Measurements from ENCODE around the gene SEMA4B. TPM values are rescaled to one million over a fixed set of nuclear protein-coding genes. Genes with fewer than 3 reads are reported as not detected.
A peak's percentile ranks its signal among the peaks of the same experiment; 100 is the strongest.
"Not testable (repeated sequence)": the region's sequence is repeated elsewhere in the genome, so short reads cannot be mapped to it uniquely, and the experiment has no call there.

The SEMA4B gene
- total RNA-seq, 2 donors from 2014 or later = 8.9 to 19.1 TPM

DNA sequence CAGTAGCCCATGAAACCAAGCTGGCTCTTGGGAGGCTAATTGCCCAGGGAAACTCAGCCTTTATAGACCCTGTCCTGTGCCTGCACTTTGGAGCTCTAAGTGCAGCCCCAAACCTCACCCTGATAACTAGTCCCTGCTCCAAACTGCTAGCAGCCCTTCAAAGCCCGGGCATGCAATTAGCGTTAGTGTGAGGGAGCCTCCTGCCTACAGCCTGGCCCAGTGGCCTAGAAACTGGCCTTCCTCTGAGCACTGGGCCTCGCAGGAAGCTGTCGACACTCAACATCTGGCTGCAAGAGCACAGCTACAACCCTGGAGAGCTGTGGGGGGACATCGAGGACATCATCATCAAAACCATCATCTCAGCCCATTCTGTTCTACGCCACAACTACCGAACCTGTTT lies 56.6 kb downstream of the SEMA4B start:
- Mint-ChIP-seq H3K27ac (no peak overlapping the region), H3K9me3 (no peaks in the 10 kb centered on the region), H3K36me3 (no peaks in the 10 kb centered on the region)
- DNase-seq (ENCODE audit: low spot score in 2 of 2) = no peak
- no peak for ATAC-seq

DNA sequence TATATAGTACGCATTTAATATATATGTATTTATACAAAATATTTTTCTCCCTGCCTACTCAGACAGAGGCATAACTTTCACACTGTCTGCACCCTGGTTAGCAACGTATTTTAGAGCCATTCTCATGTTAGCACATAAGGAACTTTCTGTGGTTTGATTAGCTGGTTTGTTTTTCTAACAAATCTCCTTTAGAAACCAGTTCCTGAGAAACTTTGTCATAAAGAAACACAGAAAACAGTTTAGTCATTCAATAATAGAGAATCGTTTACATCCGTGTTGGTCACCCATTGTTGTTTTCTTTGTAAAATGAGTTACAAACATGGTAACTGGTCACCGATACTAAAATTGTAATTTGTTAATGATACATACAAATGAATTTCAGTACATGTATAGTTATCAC lies 58.4 kb downstream of the SEMA4B start:
- DNase-seq (ENCODE audit: low spot score in 2 of 2) (no peak), ATAC-seq (peak in 1 of 2 donors; percentile 73)
- Mint-ChIP-seq H3K9me3 (no peaks in the 10 kb centered on the region), H3K27ac (no peak overlapping the region), H3K36me3 (peaks cover 0 to 3% of the 10 kb centered on the region in 2 donors)

DNA sequence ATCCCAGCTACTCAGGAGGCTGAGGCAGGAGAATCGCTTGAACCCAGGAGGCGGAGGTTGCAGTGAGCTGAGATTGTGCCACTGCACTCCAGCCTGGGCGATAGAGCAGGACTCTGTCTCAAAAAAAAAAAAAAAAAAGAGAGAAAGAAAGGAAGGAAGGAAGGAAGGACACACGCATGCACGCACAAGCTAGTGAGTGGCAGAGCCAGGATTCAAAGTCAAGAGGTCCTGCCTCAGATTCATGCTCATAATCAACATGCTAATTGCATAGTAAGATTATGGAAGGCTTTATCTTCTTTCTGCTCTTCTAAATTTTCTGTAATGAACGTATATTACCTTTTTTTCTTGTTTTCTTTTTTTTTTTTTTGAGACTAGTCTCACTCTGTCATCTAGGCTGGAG lies 59.6 kb downstream of the SEMA4B start:
- ATAC-seq; H3K9me3 Mint-ChIP-seq; H3K27ac Mint-ChIP-seq; DNase-seq (ENCODE audit: low spot score in 2 of 2): not testable (repeated sequence)
- peaks cover 6 to 15% of the 10 kb centered on the region in 2 donors for H3K36me3 Mint-ChIP-seq

DNA sequence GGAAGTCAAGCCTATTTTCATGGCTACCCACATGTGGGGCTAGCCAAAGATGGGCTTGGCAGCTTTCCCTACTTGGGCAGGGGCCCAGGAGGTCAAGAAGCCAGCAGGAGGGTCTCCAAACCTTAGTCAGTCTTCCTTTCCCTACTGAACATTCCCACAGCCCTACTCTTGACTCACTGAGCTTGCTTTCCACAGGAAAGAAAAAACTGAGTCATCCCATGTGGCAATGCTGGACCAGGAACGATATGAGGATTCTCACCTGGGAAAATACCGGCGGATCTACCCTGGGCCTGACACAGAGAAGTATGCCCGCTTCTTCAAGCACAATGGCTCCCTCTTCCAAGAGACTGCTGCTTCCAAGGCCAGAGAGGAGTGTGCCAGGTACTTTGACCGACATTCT lies 60.7 kb downstream of the SEMA4B start:
- H3K36me3 Mint-ChIP-seq = peaks cover 6 to 26% of the 10 kb centered on the region in 2 donors
- no peak for ATAC-seq
- no peak for DNase-seq (ENCODE audit: low spot score in 2 of 2)
- H3K27ac Mint-ChIP-seq = no peak overlapping the region
- H3K9me3 Mint-ChIP-seq = no peaks in the 10 kb centered on the region

DNA sequence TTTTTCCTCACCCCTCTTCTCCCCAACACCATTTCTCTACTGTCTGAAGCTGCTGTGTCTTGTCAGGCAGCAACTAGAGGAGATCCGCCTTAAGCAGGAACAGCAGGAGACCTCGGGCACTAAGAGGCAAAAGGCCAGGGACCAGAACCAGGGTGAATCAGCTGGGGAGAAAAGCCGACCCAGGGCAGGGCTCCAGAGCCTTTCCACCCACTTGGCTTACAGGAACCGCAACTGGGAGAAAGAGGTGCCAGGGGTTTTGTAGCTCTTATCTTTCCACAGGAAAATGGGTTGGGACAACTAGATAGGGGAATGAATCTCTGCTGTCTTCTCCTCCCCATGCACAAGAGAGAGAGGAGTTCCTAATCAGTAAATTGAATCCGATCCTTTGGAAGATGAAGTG lies 61.3 kb downstream of the SEMA4B start:
- ATAC-seq = no peak

DNA sequence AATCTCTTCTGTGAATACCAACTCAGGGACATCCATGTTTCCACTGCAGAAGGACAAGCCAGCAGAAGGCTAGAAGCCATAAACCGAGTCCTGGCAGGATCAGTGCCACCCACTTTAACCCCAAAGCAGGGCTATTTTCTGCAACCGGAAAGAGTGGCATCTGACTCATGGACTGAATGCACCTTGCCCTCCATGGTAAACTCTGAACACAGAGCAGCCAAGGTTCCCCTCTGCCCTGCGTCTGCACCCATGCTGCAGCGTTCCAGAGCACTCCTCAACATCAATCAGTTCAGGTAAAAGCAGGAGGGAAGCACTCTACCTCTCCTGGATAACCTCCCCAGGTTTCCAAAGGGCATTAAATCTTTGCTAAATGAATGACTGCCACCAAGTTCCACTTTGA lies 63.5 kb downstream of the SEMA4B start:
- Mint-ChIP-seq H3K27ac (peak overlapping the region; percentile 96), H3K9me3 (no peaks in the 10 kb centered on the region), H3K36me3 (peaks cover 21 to 38% of the 10 kb centered on the region in 2 donors)
- ATAC-seq (peak in 1 of 2 donors; percentile 53), DNase-seq (ENCODE audit: low spot score in 2 of 2) (peak; percentile 14 to 58)

More for the DNA sequence above, 61.3 kb downstream of the SEMA4B start:
- Mint-ChIP-seq H3K36me3 (peaks cover 6 to 26% of the 10 kb centered on the region in 2 donors), H3K9me3 (no peaks in the 10 kb centered on the region), H3K27ac (no peak overlapping the region)
- DNase-seq (ENCODE audit: low spot score in 2 of 2) = no peak

DNA sequence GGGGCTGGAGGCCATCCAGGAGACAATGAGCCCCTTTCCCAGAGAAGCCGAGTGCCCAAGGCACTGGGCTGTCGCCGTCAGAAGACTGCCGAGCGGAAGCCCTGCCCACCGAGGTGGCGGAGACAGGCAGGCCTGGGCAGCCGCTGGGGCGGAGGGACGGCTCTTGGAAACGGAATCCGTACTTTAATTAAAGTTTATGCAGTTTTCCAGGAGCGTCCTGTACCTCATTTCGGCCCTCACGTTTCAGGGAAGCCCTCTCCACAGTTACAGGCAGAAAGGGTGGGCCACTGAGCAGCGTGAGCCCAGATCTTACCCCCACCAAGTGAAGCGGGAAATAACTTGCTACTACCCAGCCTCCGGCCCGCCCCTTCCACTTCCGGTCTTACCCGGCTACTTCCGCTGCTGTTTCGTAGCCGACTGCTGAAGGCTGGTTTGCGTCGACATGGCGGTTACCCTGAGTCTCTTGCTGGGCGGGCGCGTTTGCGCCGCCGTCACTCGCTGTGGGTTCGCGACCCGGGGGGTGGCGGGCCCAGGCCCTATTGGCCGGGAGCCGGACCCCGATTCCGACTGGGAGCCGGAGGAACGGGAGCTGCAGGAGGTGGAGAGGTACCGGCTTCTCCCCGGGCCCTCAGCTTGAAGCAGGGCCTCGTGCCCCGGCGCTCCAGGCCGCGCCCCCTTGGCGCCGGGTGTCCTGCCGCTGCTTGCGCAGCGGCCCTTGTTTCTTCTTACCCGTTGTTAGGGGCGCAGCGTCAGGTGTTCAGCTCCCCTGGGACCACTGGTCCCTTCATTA lies 64.3 kb downstream of the SEMA4B start, which contains the start of gene NGRN:
Gene NGRN (plus strand): TSS at position 402 of the 790 bp plus-strand sequence. CDS start 41 bp downstream, at position 443.
- peak within 1 kb of the TSS; percentile 96 for H3K27ac Mint-ChIP-seq
- DNase-seq (ENCODE audit: low spot score in 2 of 2) (peak; percentile 87 to 92), ATAC-seq (peak; percentile 93 to 94)
- peaks cover 22 to 46% of the 10 kb centered on the region in 2 donors for H3K36me3 Mint-ChIP-seq
- H3K9me3 Mint-ChIP-seq = no peaks in the 10 kb centered on the region

DNA sequence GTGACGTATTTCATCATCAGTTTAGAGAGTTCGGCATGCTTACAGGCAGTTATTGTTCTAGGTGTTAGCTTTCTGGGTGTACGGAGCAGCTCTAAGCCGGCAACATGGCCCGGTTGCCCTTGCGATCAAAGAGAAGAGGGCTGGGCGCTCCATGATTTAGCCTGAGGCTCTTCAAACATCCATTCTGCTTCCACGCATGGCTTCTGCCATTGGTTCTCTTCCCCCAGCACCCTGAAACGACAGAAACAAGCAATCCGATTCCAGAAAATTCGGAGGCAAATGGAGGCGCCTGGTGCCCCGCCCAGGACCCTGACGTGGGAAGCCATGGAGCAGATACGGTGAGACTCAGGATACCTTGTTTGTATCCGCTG lies 64.9 kb downstream of the SEMA4B start:
- DNase-seq (ENCODE audit: low spot score in 2 of 2) (peak in 1 of 2 donors; percentile 59), ATAC-seq (peak; percentile 44 to 46)
- H3K9me3 Mint-ChIP-seq = no peaks in the 10 kb centered on the region
- peak overlapping the region; percentile 96 for H3K27ac Mint-ChIP-seq
- peaks cover 23 to 48% of the 10 kb centered on the region in 2 donors for H3K36me3 Mint-ChIP-seq

DNA sequence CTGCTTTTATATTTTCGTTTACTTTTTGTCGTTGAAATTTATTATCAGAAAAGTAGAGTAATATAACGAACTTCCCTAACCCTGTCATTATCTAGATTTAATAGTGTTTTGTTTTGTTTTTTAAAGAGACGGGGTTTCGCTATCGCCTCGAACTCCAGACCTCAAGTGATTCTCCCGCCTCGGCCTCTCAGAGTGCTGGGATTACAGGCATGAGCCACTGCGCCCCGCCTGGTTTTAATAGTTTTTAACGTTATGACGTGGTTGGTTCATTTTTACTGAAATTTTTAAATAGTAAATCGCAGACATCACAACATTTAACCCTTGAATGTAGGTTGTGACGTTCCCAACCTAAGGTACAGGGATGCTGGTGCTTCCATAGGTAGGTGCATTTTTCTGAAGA lies 65.4 kb downstream of the SEMA4B start:
- H3K36me3 Mint-ChIP-seq = peaks cover 26 to 52% of the 10 kb centered on the region in 2 donors
- no peaks in the 10 kb centered on the region for H3K9me3 Mint-ChIP-seq
- H3K27ac Mint-ChIP-seq = peak overlapping the region; percentile 96
- DNase-seq (ENCODE audit: low spot score in 2 of 2) (no peak), ATAC-seq (no peak)

DNA sequence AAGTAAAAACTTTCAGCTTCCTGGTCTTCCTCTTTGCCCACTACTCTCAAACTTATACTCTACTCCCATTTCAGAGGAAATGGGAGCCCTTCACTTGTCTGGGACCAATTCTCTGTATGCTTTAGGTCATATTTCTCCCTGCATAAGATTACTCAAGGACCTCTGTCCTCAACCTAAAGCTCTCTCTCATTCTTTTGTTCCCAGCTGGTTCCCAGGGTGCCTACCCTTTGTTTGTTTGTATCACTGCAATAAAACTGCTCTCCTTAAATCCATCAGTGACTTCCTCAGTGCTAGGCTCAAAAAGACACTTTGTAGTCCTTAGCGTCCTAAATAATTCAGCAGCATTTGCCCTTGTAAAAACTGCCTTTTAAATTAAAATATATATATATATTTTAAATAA lies 67.3 kb downstream of the SEMA4B start:
- no peak for ATAC-seq
- H3K36me3 Mint-ChIP-seq = peaks cover 26 to 52% of the 10 kb centered on the region in 2 donors
- peak overlapping the region in 1 of 2 donors; percentile 77 for H3K27ac Mint-ChIP-seq

DNA sequence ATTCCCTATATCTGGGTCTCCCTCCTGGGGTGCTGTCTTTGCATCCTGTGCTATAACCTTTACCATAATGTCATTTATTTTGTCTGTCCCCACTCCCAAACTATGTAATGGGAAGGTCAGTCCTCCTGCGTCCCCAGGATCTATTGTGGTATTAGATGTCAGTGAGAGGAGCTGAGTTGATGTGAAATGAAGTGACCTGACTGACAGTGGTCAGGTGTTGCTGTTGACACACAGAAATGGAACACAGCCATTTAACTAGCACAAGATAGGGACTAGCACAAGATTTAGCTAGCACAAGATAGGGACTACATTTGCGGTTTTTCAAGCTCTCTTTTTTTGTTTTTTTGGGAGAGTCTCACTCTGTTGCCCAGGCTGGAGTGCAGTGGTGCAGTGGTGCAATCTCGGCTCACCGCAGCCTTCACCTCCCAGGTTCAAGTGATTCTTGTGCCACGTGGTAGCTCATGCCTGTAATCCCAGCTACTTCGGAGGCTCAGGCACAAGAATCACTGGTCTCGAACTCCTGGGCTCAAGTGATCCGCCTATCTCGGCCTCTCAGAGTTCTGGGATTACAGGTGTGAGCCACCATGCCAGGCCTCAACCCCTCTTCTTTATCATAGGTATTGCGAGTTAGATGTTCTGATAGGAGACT lies 69.5 kb downstream of the SEMA4B start:
- Mint-ChIP-seq H3K27ac (peak overlapping the region; percentile 73 to 77), H3K9me3 (no peaks in the 10 kb centered on the region), H3K36me3 (peaks cover 26 to 42% of the 10 kb centered on the region in 2 donors)
- no peak for ATAC-seq
- no peak for DNase-seq (ENCODE audit: low spot score in 2 of 2)

More for the DNA sequence above, 67.3 kb downstream of the SEMA4B start:
- no peak for DNase-seq (ENCODE audit: low spot score in 2 of 2)
- H3K9me3 Mint-ChIP-seq = no peaks in the 10 kb centered on the region

DNA sequence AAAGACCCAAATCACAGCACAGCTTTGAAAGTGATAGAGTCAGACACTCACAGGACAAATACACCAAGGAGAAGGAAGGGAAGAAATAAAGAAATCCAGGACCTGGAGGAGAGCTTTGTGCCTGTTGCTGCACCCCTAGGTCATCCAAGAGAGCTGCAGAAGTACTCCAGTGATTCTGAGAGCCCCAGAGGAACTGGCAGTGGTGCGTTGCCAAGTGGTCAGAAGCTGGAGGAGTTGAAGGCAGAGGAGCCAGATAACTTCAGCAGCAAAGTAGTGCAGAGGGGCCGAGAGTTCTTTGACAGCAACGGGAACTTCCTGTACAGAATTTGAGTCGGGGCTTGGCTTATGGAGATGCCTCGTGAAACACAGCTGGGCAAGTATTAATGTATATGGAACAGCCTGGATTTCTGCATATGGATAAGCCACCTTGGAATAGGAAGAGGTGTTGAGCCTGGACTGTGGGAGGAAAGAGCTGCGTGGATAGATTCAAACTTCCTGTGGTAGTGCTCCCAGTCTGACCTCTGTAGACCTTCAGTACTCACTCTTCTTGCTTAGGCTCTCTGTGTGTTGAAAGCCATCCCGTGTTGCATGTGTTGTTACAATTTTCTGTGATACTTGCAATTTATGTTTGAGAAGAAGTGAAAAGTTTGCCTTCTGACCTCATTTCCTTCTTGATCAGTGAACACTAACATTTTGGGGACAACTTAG lies 70.5 kb downstream of the SEMA4B start:
- Mint-ChIP-seq H3K9me3 (no peaks in the 10 kb centered on the region), H3K36me3 (peaks cover 31 to 32% of the 10 kb centered on the region in 2 donors), H3K27ac (peak overlapping the region; percentile 73 to 77)
- no peak for ATAC-seq
- no peak for DNase-seq (ENCODE audit: low spot score in 2 of 2)

DNA sequence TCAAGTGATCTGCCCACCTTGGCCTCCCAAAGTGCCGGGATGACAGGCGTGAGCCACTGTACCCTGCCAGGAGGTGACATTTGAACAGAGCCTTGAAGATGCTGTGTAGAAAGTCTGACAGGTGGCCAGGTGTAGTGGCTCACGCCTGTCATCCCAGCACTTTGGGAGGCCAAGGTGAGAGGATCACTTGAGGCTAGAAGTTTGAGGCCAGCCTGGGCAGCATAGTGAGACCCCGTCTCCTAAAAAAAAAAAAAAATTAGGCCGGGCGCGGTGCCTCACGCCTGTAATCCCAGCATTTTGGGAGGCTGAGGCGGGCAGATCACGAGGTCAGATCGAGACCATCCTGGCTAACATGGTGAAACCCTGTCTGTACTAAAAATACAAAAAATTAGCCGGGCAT lies 77.3 kb downstream of the SEMA4B start:
- peaks cover 5 to 11% of the 10 kb centered on the region in 2 donors for H3K36me3 Mint-ChIP-seq
- DNase-seq (ENCODE audit: low spot score in 2 of 2); H3K9me3 Mint-ChIP-seq; ATAC-seq; H3K27ac Mint-ChIP-seq: not testable (repeated sequence)

Other genes starting within 250 kb of the SEMA4B start
- gene ZNF710, start 200.0 kb upstream of the SEMA4B start, total RNA-seq = 10 to 100 TPM; 13.2 to 28.1 TPM
- gene IDH2, start 98.9 kb upstream of the SEMA4B start, total RNA-seq = 100 to 1,000 TPM; 203 to 242 TPM
- gene CIB1, start 32.6 kb downstream of the SEMA4B start, total RNA-seq = 100 to 1,000 TPM; 114 to 150 TPM
- gene GDPGP1, start 32.9 kb downstream of the SEMA4B start, total RNA-seq = 1 to 10 TPM; 3.1 to 7.6 TPM
- gene TTLL13, start 48.2 kb downstream of the SEMA4B start, total RNA-seq = 1 to 10 TPM in 1 of 2 donors, under 1 TPM in 1; 0.49 to 1.0 TPM
- 10 to 100 TPM; 17.8 to 36.2 TPM for gene NGRN, start 64.3 kb downstream of the SEMA4B start, total RNA-seq
- under 1 TPM; 0.50 to 0.99 TPM for gene ZNF774, start 151.0 kb downstream of the SEMA4B start, total RNA-seq
- gene IQGAP1, start 186.9 kb downstream of the SEMA4B start, total RNA-seq = 100 to 1,000 TPM; 185 to 192 TPM

All from activated naive CD4-positive, alpha-beta T cell treated with anti-CD3 and anti-CD28 coated beads, Interleukin-2, amount 50 U/mL, for 72 hours (primary cell).